Measurements from ENCODE around the gene VPS13D. TPM values are rescaled to one million over a fixed set of nuclear protein-coding genes. Genes with fewer than 3 reads are reported as not detected.
"Not testable (repeated sequence)": the region's sequence is repeated elsewhere in the genome, so short reads cannot be mapped to it uniquely, and the experiment has no call there.

Gene VPS13D
- total RNA-seq, 1 experiment from 2014 or later = 31.6 TPM

DNA sequence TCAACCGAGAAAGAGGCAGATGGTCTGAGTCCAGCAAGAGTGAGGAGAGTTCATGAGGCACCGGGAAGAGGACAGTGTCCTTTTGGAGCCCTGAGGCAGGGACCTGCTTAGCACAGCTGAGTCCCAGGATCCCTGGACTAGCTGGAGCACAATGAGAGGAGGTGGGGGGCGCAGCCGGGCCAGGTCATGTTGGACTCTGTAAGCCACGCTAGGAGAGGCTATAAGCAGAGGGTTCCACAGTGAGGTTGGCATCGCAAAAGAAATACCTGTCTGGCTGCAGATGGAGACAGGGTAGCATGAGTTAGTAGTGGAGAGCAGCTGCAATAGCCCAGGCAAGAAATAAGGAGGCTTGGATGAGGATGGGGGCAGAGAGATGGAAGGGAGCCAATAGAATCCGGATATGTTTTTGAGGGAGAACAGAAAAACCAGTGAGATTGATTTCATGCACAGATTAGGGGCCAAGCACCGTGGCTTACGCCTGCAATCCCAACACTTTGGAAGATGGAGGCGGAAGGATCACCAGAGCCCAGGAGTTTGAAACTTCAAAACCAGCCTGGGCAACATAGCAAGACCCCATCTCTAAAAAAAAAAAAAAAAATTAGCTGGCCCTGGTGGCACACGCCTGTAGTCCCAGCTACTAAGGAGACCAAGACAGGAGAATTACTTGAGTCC, 290.0 kb downstream of the VPS13D start:
- Histone ChIP-seq H3K4me1 (ENCODE audit: control insufficient read depth in 1 of 2, insufficient read depth in 2 of 2, low read length in 2 of 2) (peaks cover 0 to 6% of the 10 kb centered on the region in 2 experiments; a peak in 2 of 4 replicates), H3K36me3 (ENCODE audit: control insufficient read depth in 1 of 2, insufficient read depth in 2 of 2, low read length in 2 of 2) (no peaks in the 10 kb centered on the region), H3K9me3 (ENCODE audit: control insufficient read depth in 1 of 2, insufficient read depth in 1 of 2, low read depth in 1 of 2, low read length in 2 of 2) (no peaks in the 10 kb centered on the region), H3K4me3 (replicated peaks in 1 of 2; ENCODE audit: low read depth in 1 of 2, low read length in 2 of 2) (no peak overlapping the region), H3K27ac (ENCODE audit: low read depth, low read length) (no peak overlapping the region), H2AFZ (ENCODE audit: low read depth, low read length, poor library complexity, severe bottlenecking) (no peak overlapping the region), H3K4me2 (ENCODE audit: low read length) (no peak overlapping the region), H3K79me2 (ENCODE audit: insufficient read depth, low read length) (no peaks in the 10 kb centered on the region), H3K9me2 (ENCODE audit: insufficient read depth) (no peaks in the 10 kb centered on the region), H3K9ac (ENCODE audit: low read length) (no peak overlapping the region), H3K27me3 (ENCODE audit: insufficient read depth, low read length) (no peaks in the 10 kb centered on the region), H4K20me1 (ENCODE audit: insufficient read depth) (no peaks in the 10 kb centered on the region)
- RAD21 ChIA-PET (ENCODE audit: low non-redundant PET in 1 of 2, low total read pairs in 2 of 2, uncharacterized antibody in 2 of 2, unreplicated experiment in 2 of 2) = no interaction called here
- CTCF ChIA-PET = no interaction called here
- intact Hi-C loops (cut with micrococcal nuclease) = no loop called here
- no peak for TF ChIP-seq JUND (IDR thresholded peaks at IDR 0.05)
- TF ChIP-seq, protein P1, sequence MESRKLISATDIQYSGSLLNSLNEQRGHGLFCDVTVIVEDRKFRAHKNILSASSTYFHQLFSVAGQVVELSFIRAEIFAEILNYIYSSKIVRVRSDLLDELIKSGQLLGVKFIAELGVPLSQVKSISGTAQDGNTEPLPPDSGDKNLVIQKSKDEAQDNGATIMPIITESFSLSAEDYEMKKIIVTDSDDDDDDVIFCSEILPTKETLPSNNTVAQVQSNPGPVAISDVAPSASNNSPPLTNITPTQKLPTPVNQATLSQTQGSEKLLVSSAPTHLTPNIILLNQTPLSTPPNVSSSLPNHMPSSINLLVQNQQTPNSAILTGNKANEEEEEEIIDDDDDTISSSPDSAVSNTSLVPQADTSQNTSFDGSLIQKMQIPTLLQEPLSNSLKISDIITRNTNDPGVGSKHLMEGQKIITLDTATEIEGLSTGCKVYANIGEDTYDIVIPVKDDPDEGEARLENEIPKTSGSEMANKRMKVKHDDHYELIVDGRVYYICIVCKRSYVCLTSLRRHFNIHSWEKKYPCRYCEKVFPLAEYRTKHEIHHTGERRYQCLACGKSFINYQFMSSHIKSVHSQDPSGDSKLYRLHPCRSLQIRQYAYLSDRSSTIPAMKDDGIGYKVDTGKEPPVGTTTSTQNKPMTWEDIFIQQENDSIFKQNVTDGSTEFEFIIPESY (IDR thresholded peaks at IDR 0.05; ENCODE audit: extremely low read depth, insufficient replicate concordance, low read length) = no peak
- TF ChIP-seq CEBPB (IDR thresholded peaks at IDR 0.05; ENCODE audit: low read depth) = no peak
- no peak for TF ChIP-seq RAD21 (IDR thresholded peaks at IDR 0.05; ENCODE audit: low read depth)
- no peak for TF ChIP-seq SIN3A (IDR thresholded peaks at IDR 0.05; ENCODE audit: low read depth)
- TF ChIP-seq ELF1 (IDR thresholded peaks at IDR 0.05; ENCODE audit: borderline replicate concordance, low read depth) = no peak
- TF ChIP-seq EZH2phosphoT487 (IDR thresholded peaks at IDR 0.05; ENCODE audit: borderline replicate concordance) = no peak
- BruUV-seq (replicated peaks) = no TSS peak
- no peak for ATAC-seq
- POLR2A ChIA-PET = interaction anchor here (1.4 kb wide), 1 partner anchor 9 kb away, joined by 3 read pairs; no protein-coding TSS in a partner anchor
- DNase-seq (ENCODE audit: low read depth, low spot score) = no peak

DNA sequence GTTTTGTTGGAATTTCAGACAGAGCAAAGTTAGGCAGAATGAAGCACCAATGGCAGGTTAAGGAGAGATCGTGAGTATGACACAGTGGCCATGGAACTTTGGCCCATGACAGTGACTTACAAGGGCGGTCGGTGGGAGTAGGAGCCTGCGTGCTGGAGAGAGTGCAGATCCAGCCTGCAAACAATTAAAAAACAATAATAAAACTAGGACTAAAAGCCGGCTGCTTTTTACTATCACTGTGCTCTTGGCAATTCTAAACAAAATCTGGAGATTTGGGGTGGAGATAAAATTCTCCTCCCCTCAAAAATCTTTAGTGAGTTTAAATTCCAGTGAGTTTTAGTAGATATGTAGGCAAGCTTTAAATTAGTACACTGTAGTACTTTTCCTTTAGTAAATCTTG, 291.3 kb downstream of the VPS13D start:
- H3K27me3 ChIP-seq (ENCODE audit: insufficient read depth, low read length) = no peaks in the 10 kb centered on the region
- H2AFZ ChIP-seq (ENCODE audit: low read depth, low read length, poor library complexity, severe bottlenecking) = no peak overlapping the region
- no peak overlapping the region for H3K27ac ChIP-seq (ENCODE audit: low read depth, low read length)
- CTCF ChIA-PET = no interaction called here
- intact Hi-C loops (cut with micrococcal nuclease) = no loop called here
- TF ChIP-seq ELF1 (IDR thresholded peaks at IDR 0.05; ENCODE audit: borderline replicate concordance, low read depth) (no peak), POLR2AphosphoS5 (IDR thresholded peaks at IDR 0.05; ENCODE audit: low read depth, low read length) (no peak)
- no peaks in the 10 kb centered on the region for H3K9me3 ChIP-seq (ENCODE audit: control insufficient read depth in 1 of 2, insufficient read depth in 1 of 2, low read depth in 1 of 2, low read length in 2 of 2)
- H4K20me1 ChIP-seq (ENCODE audit: insufficient read depth) = no peaks in the 10 kb centered on the region
- DNase-seq (ENCODE audit: low read depth, low spot score) (no peak), ATAC-seq (no peak)
- no TSS peak for BruUV-seq (replicated peaks)
- H3K4me1 ChIP-seq (ENCODE audit: control insufficient read depth in 1 of 2, insufficient read depth in 2 of 2, low read length in 2 of 2) = peaks cover 5 to 17% of the 10 kb centered on the region in 2 experiments; a peak in 3 of 4 replicates
- no peak overlapping the region for H3K4me2 ChIP-seq (ENCODE audit: low read length)
- POLR2A ChIA-PET = no interaction called here
- no peak overlapping the region for H3K4me3 ChIP-seq (replicated peaks in 1 of 2; ENCODE audit: low read depth in 1 of 2, low read length in 2 of 2)
- H3K79me2 ChIP-seq (ENCODE audit: insufficient read depth, low read length) = no peaks in the 10 kb centered on the region
- no peaks in the 10 kb centered on the region for H3K9me2 ChIP-seq (ENCODE audit: insufficient read depth)
- RAD21 ChIA-PET (ENCODE audit: low non-redundant PET in 1 of 2, low total read pairs in 2 of 2, uncharacterized antibody in 2 of 2, unreplicated experiment in 2 of 2) = no interaction called here
- H3K36me3 ChIP-seq (ENCODE audit: control insufficient read depth in 1 of 2, insufficient read depth in 2 of 2, low read length in 2 of 2) = no peaks in the 10 kb centered on the region
- no peak overlapping the region for H3K9ac ChIP-seq (ENCODE audit: low read length)

DNA sequence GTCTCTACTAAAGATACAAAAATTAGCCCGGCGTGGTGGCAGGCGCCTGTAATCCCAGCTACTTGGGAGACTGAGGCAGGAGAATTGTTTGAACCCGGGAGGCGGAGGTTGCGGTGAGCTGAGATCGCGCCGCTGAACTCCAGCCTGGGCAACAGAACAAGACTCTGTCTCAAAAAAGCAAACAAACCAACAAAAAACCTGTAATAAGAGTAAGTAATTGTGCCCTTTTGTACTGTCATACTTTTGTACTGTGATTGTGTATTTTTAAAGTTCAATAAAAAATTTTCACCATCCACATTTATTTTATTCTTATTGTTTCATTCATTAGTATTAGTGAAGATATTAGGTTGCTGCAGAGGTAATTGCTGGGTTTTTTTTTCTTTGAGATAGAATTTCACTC, 292.9 kb downstream of the VPS13D start:
- POLR2A ChIA-PET; BruUV-seq (replicated peaks); H3K27ac ChIP-seq (ENCODE audit: low read depth, low read length): not testable (repeated sequence)

More for the DNA sequence above, 292.9 kb downstream of the VPS13D start:
- ATAC-seq; H4K20me1 ChIP-seq (ENCODE audit: insufficient read depth); H3K79me2 ChIP-seq (ENCODE audit: insufficient read depth, low read length); H3K9ac ChIP-seq (ENCODE audit: low read length); H3K9me3 ChIP-seq (ENCODE audit: control insufficient read depth in 1 of 2, insufficient read depth in 1 of 2, low read depth in 1 of 2, low read length in 2 of 2); DNase-seq (ENCODE audit: low read depth, low spot score); intact Hi-C loops (cut with micrococcal nuclease); CTCF ChIA-PET; H3K4me2 ChIP-seq (ENCODE audit: low read length); H3K27me3 ChIP-seq (ENCODE audit: insufficient read depth, low read length); H2AFZ ChIP-seq (ENCODE audit: low read depth, low read length, poor library complexity, severe bottlenecking); H3K9me2 ChIP-seq (ENCODE audit: insufficient read depth); H3K4me3 ChIP-seq (replicated peaks in 1 of 2; ENCODE audit: low read depth in 1 of 2, low read length in 2 of 2); RAD21 ChIA-PET (ENCODE audit: low non-redundant PET in 1 of 2, low total read pairs in 2 of 2, uncharacterized antibody in 2 of 2, unreplicated experiment in 2 of 2); H3K36me3 ChIP-seq (ENCODE audit: control insufficient read depth in 1 of 2, insufficient read depth in 2 of 2, low read length in 2 of 2): not testable (repeated sequence)
- H3K4me1 ChIP-seq (ENCODE audit: control insufficient read depth in 1 of 2, insufficient read depth in 2 of 2, low read length in 2 of 2) = peaks cover 5 to 27% of the 10 kb centered on the region in 2 experiments; a peak in 3 of 4 replicates

Measured in HCT116 (cell line).